Measurements from ENCODE around the gene MVB12A. TPM values are rescaled to one million over a fixed set of nuclear protein-coding genes. Genes with fewer than 3 reads are reported as not detected.

MVB12A gene
- total RNA-seq, 1 experiment from 2014 or later: 54.7 TPM

DNA sequence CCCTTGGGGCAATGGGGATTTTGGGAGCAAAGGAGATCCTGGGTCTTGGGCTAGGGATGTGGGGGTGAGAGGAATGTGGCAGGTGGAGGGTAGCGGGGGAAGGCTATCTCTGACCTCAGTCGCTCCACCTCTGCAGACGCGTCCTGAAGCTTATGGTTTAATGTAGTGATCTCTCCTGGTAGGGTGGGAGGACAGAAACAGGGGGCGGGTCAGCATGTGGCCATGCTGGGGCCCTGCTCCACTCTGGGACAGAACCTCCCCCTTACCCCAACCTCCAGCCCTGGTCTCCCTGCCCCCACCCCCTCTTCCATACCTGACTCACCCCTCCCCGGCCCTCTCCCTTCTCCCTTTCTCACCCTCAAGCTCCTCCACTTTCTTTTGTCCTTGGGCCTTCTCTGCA, 15.8 kb upstream of the MVB12A start:
- DNase-seq (ENCODE audit: extremely low read depth, low read depth): no peak

DNA sequence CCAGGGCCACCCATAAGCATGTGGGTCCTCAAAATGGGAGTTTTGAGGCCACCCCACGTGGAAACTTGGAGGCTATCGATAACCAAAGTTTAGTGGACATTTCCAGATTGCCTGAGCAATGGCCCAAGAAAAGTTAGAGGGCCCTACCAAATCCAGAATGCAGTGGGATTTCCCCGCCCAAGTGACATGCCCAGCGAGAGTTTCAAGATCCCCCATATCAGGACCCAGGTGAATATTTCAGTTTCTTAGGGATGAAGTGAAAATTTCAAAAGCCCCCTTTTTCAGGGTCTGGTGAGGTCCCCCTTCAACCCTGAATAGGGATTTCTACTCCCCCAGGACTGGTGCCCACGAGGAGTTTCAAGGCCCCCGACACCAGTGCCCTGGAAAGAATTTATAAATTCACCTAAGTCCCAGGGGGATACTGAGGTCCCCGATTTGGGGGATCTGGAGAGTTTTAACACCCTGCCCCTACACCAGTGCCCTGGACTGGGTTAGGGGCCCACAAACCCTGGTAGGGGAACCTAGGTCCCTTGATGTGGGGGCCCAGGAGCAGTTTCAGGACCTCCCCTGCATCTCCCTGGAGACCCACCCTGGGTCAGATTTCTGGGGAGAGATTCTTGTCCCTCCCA, 15.1 kb upstream of the MVB12A start:
- DNase-seq (ENCODE audit: extremely low read depth, low read depth): no peak

DNA sequence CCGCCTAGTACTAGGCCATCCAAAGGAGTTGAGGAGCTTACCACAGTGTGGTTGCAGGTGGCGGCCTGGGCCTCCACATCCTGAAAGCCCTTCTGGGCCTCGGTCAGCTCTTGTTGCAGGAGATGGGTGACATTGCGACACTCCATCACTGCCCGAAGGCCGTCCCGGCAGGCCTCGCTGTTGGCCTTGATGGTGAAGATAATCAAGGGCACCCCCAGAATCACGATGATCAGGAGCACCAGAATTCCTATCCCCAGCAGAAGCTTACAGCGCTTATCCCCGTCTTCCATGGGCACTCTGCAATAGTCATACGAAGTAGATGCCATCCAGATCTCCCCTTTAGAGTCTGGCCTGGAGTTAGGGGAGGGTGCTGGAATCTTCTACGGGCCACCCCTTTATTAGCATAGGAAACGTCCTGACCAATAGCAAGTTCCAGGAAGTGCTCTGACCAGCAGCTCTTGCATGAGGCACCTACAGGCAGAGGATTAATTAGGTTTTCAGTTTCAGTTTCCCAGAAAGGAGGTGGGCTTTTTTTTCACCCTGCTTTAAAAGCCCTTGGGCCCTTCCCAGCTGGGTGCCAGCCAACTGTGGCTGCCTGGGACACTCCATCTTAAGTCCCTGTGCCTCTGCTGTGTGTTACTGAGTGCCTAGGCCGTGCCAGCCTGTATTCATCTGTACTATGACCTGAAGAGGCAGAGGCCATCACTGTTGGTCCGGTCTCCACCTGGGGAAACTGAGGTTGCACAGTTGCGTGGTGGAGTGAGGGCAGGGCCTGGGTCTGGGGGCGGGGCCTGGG, 14.4 kb upstream of the MVB12A start, which contains the start of gene BST2:
Gene BST2, minus strand, starts transcription at position 381 of the 796 bp plus-strand sequence. Its CDS starts 55 bp downstream, at position 326.
- no peak for DNase-seq (ENCODE audit: extremely low read depth, low read depth)

- no peak for DNase-seq (ENCODE audit: extremely low read depth, low read depth)
These were observed 13.6 kb upstream of the MVB12A start for GRCh38 chr19:17406046-17406886.

- no peak for DNase-seq (ENCODE audit: extremely low read depth, low read depth)
These were observed 13.0 kb upstream of the MVB12A start for GRCh38 chr19:17406887-17407196.

DNA sequence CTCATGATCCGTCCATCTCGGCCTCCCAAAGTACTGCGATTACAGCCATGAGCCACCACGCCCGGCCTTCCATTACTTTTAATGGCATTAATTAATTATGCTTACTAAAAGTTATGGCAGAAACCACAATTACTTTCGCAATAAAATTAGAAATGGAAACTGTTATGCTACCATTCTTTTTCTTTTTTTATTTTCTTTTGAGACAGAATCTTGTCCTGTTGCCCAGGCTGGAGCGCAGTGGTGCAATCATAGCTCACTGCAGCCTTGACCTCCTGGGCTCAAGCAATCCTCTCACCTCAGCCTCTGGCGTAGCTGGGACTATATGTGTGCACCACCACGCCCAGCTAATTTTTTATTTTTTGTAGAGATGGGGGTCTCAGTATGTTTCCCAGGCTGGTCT, 9.9 kb upstream of the MVB12A start:
- DNase-seq (ENCODE audit: extremely low read depth, low read depth): no peak

DNA sequence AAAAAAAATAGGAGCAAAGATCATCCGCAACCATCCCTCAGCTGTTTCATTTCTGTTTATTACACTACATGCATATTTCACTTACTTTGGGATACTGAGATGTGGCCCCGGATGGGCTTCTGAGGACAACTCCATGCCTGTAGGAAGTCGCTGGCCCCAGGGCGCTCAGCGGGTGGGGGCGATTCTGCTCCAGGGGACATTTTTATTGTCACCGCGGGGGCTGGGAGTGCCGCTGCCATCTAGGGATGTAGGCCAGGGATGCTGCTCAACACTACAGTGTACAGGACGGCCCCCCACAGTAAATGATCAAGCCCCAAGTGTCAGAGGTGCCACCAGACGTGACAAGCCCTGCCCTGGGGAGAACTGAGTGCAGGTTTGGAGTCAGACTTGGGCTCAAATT, 8.0 kb upstream of the MVB12A start:
- no peak for DNase-seq (ENCODE audit: extremely low read depth, low read depth)

DNA sequence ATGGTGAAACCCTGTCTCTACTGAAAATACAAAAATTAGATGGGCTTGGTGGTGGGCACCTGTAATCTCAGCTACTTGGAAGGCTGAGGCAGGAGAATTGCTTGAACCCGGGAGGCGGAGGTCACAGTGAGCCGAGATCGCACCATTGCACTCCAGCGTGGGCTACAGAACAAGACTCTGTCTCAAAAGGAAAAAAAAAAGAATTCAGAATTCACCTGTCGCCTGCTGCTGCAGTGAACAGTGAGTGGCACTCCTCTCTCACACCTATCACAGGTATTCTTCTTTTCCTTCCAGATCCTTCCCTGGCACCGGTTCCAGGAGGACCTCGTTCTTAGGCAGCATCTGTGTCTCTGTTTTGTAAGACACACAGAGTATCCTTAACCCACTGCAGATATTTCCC, 5.8 kb upstream of the MVB12A start:
- no peak for DNase-seq (ENCODE audit: extremely low read depth, low read depth)

DNA sequence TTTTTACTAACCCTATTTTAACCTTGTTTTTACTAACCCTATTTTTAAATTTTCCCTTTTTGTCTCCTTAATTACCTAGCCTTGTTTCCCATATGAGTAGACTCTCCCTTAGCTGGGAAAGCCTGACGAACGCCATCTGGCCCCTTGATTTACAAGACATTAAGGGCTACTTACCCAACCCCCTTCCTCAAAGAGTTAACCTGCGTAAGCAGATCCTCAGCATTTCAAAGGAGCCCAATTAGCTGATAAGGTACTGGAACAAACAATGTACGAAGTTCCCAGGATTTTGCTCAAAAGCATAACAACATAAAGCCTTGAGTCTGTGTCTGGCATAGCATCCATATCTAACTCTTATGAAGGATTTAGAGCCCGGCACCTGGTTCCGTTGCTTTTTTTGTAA, 4.7 kb upstream of the MVB12A start:
- DNase-seq (ENCODE audit: extremely low read depth, low read depth): no peak

- DNase-seq (ENCODE audit: extremely low read depth, low read depth): no peak
These were observed 1.1 kb upstream of the MVB12A start for GRCh38 chr19:17418710-17419109.

DNA sequence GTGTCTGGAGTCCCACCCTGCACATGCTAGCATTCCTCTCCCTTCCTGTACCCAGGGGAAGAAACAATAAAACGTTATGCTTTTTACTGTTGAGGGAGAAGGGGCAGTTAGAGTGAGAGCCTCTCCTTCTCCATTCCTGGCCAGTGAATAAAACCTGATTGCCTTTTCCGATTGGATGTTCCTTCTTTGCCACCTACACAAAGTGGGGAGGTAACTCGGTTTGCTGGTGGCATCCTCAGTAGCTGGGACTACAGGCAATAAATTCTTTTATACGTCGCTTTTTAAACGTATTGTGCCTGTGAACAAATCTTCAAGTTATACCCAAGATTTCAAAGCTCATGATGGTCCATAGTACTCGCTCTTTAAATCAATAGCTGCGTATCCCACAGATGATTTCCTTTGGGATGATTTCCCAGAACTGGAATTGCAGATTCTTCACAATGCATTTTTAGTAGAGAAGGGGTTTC, 660 bp upstream of the MVB12A start:
- DNase-seq (ENCODE audit: extremely low read depth, low read depth): no peak

DNA sequence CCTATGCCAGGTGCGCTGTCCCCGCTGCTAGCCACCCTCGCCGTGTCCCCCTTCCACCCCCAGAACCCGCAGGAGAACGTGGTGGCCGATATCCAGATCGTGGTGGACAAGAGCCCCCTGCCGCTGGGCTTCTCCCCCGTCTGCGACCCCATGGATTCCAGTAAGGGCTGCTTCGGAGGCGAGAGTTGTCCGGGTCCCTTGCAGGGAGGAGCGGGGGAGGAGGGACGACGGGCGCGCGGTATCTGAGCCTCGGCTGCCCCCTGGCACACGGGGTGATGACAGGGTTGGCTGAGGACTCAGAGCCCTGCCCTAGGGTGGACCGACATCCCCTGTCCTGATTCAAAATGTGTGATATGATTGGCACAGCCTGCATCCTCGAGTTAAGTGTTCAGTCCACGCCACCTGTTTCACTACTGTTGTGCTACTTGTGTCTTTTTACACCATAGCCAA, 653 bp downstream of the MVB12A start:
- no peak for DNase-seq (ENCODE audit: extremely low read depth, low read depth)

DNA sequence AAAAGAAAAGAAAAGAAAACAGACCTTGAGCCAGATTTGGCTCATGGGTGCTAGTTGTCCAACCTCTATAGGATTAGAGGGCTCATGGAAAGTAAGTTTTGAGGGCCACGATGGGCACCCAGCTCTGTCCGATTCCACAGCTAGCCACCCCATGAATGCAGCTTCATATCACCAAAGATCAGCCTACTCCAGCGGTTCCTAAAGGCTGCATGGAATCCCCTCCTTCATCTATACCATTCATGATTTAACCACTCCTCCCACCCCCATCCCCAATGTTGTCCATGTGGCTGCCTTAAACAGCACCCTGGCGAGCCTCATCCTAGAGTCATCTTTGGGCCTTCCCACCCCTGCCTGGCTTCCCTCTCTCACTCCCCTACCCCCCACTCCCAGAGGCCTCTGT, 2.1 kb downstream of the MVB12A start:
- no peak for DNase-seq (ENCODE audit: extremely low read depth, low read depth)

DNA sequence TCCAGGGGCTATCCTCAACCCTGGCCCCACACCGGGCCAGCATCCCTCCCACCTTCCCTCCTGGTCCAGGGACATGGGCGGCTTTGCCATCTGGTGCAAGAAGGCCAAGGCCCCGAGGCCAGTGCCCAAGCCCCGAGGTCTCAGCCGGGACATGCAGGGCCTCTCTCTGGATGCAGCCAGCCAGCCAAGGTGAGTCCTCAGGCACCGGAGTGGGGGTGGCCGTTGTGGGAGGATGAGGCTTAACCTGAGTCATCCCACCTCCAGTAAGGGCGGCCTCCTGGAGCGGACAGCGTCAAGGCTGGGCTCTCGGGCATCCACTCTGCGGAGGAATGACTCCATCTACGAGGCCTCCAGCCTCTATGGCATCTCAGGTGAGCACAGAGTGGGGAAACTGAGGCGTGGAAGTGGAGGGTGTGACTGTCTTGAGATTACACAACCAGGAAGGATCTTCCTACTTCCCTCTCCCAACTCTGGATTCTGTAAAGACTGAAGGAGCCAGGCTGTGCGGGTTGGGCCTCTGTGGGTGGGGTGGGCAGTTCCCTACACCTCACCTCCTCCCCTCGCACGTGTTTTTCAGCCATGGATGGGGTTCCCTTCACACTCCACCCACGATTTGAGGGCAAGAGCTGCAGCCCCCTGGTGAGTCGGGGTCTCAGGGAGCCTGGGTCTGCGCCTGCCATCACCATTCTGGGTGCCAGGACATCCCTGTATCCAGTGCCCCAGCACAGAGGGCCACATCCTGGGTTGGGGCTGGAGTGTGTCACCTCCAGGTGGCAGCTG, 3.8 kb downstream of the MVB12A start:
- DNase-seq (ENCODE audit: extremely low read depth, low read depth): no peak

DNA sequence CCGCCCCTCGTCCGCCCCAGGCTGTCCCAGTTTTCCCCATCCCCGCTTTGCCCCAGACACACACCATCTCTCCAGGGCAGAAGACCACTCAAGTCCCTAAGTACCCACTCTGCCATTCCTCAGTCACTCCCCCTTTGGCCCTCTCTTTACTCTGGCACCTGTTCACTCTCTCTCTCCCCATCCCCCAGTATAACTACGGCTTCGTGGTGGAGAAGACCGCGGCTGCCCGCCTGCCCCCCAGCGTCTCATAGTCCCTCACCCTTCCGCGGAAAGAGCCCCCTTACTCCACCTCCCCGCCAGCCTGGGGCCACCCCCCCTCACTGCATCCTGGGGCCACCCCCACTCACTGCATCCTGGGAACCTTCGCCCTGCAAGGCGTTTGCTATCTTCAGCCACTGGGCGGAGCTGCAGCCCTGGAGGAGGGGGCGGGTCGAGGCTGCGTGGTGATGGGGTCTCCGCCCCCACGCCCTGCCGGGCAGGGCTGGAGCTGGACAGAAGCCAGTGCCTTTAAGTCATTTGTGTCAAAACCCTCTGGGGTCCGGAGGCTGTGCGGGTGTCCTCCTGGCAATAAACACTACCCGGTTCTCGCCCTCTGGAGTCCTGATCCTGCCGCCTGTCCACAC, 5.0 kb downstream of the MVB12A start:
- DNase-seq (ENCODE audit: extremely low read depth, low read depth): peak; percentile 23

DNA sequence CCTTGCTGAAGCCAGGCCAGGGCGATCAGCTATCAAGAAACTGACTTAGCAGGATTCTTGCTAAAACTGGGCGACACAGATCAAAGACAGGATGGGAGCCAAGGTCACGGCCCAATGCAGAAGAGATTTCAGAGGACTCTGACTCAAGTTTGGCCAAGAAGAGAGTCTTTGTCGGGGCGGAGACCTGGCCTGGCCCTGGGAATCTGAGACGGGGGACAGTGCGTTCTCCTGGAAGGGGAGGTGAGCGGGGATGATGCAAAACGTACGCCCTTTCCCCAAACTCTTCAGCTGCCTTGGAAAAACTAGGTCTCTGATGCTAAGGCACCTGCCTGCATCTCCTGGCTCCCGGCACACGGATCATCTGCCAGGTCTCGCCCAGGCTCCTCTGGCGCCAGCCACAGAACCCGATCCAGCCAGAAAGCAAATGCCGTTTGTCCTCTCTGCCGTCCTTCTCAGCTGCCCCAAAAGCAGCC, 9.8 kb downstream of the MVB12A start:
- no peak for DNase-seq (ENCODE audit: extremely low read depth, low read depth)

DNA sequence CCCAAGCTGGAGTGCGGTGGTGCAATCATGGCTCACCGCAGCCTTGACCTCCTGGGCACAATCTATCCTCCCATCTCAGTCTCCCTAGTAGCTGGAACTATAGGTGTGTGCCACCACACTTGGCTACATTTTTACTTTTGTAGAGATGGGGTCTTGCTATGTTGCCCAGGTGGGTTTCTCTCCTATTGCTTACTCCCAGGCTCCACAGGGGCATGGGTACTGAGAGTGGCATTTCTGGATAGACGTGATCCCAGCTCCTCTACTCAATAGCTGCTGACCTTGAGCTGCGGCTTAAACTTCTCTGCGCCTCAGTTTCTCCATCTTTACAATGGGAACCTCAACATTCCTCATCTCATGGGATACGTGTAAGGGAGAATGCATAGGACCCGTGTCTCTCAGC, 11.6 kb downstream of the MVB12A start:
- no peak for DNase-seq (ENCODE audit: extremely low read depth, low read depth)

- DNase-seq (ENCODE audit: extremely low read depth, low read depth): no peak
These were observed 15.4 kb downstream of the MVB12A start for GRCh38 chr19:17435218-17435617.

DNA sequence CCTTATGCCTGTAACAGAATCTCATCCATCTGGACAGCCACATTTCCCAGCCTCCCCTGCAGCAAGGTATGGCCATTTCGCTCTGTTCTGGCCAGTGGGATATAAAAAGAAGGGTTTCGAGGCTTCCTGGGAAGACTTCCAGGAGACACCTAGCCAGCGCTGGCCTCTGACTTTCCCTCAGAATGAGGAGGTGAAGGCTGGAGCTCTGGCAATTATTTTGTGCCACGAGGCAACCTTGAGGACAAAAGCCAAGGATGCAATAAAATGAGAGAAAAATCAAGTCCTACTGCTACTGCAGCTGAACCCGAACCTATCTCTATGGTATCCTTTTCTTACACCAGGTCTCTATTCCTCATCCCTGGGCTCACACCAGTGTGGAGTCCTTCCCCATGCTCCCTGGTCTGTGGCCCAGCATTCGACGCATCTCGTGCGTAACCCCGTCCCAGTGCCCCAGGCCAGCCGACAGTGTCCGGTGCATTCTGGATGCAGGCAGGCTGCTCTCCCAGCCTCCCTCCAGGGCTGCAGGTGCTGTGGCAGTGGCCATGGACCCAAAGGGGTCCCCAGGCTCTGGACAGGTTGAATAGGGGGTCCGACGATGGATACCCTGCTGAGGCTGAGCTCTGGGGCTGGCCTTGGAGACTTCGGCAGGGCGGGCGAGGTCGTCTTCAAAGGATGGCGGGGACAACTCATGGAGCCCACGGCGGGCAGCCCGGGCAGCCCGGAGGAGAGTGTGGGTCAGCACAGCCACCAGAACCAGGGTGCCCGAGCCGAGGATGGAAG, 16.4 kb downstream of the MVB12A start:
- DNase-seq (ENCODE audit: extremely low read depth, low read depth): no peak

Measured in NCI-H460 (cell line).